GM10266 (cell line): ENCODE results near the gene CR1L.
A peak's percentile ranks its signal among the peaks of the same experiment; 100 is the strongest.
"Not testable (repeated sequence)": the region's sequence is repeated elsewhere in the genome, so short reads cannot be mapped to it uniquely, and the experiment has no call there.

Experiments used
- DNase-seq: peaks from one replicate; pipeline ENCODE4 v3.0.0; 2012; ENCODE audit errors: extremely low spot score
- TF ChIP-seq, protein P1 (sequence below): IDR thresholded peaks from 2 replicates; pipeline ENCODE4 v1.5.1; 2012; ENCODE audit warnings: mild to moderate bottlenecking, low read depth; ENCODE audit not compliant: control insufficient read depth, insufficient read depth; ENCODE audit errors: missing control alignments

Gene CR1L

DNA sequence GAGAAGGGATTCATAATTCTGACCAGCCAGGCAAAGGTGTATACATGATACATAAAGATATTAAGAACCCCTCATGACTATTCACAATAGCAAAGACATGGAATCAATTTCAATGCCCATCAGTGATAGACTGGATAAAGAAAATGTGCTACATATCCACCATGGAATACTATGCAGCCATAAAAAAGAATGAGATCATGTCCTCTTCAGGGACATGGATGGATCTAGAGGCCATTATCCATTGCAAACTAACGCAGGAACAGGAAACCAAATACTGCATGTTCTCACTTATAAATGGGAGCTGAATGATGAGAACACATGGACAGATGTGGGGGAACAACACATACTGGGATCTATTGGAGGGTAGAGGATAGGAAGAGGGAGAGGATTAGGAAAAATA, 21.4 kb downstream of the CR1L start:
- DNase-seq = no peak
- TF ChIP-seq, protein P1, sequence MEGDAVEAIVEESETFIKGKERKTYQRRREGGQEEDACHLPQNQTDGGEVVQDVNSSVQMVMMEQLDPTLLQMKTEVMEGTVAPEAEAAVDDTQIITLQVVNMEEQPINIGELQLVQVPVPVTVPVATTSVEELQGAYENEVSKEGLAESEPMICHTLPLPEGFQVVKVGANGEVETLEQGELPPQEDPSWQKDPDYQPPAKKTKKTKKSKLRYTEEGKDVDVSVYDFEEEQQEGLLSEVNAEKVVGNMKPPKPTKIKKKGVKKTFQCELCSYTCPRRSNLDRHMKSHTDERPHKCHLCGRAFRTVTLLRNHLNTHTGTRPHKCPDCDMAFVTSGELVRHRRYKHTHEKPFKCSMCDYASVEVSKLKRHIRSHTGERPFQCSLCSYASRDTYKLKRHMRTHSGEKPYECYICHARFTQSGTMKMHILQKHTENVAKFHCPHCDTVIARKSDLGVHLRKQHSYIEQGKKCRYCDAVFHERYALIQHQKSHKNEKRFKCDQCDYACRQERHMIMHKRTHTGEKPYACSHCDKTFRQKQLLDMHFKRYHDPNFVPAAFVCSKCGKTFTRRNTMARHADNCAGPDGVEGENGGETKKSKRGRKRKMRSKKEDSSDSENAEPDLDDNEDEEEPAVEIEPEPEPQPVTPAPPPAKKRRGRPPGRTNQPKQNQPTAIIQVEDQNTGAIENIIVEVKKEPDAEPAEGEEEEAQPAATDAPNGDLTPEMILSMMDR = no peak

GRCh38 chr1:207669528-207670009, 24.6 kb downstream of the CR1L start:
- no peak for DNase-seq
- TF ChIP-seq, protein P1 = no peak

- TF ChIP-seq, protein P1 = no peak
- no peak for DNase-seq
These were observed 25.3 kb downstream of the CR1L start for GRCh38 chr1:207670192-207670591.

GRCh38 chr1:207670997-207671396, 26.1 kb downstream of the CR1L start:
- TF ChIP-seq, protein P1 = no peak

GRCh38 chr1:207672522-207673130, 27.7 kb downstream of the CR1L start:
- TF ChIP-seq, protein P1 = peak; percentile 64
- DNase-seq = peak; percentile 56

More at GRCh38 chr1:207670997-207671396, 26.1 kb downstream of the CR1L start:
- DNase-seq = no peak

GRCh38 chr1:207673399-207673798, 28.5 kb downstream of the CR1L start:
- DNase-seq = no peak

GRCh38 chr1:207676153-207676552, 31.2 kb downstream of the CR1L start:
- TF ChIP-seq, protein P1 = no peak
- DNase-seq = no peak

More at GRCh38 chr1:207673399-207673798, 28.5 kb downstream of the CR1L start:
- TF ChIP-seq, protein P1 = no peak

GRCh38 chr1:207680590-207681388, 35.9 kb downstream of the CR1L start:
- not testable (repeated sequence) for DNase-seq

DNA sequence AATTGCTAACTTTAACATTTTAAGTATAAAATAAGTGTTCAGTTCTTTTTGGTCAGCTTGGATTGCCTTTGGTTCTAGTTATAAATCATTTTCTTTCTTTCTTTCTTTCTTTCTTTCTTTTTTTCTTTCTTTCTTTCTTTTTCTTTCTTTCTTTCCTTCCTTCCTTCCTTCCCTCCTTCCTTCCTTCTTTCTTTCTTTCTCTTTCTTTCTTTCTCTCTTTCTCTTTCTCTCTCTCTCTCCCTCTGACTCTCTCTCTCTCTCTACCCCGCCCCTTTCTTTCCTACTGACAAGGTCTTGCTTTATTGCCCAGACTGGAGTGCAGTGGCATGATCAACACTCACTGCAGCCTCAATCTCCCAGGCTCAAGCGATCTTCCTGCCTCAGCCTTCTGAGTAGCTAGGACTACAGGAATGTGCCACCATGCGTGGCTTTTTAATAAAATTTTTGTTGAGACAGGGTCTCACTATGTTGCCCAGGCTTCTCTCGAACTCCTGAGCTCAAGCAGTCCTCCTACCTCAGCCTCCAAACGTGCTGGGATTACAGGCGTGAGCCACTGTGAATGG, 38.0 kb downstream of the CR1L start:
- not testable (repeated sequence) for DNase-seq

DNA sequence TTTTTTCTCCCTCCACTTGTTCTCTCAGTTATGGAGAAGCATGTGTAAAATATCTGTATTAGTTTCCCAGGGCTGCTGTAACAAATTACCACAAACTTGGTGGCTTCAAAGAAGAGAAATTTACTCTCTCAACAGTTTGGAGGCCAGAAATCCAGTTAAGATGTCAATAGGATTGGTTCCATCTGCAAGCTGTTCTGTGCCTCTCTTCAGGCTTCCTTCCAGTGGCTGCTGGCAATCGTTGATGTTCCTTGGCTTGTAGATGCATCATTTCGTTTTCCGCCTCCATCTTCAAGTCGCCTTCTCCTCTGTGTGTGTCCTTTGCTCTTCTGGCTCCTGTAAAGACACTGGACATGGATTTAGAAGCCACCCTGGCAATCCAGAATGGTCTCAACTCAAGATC, 45.6 kb downstream of the CR1L start:
- not testable (repeated sequence) for DNase-seq
